Measurements from ENCODE around the gene NBEAL2.
"Not testable (repeated sequence)": the region's sequence is repeated elsewhere in the genome, so short reads cannot be mapped to it uniquely, and the experiment has no call there.

Gene NBEAL2

GRCh38 chr3:47016086-47016933 lies 36.8 kb downstream of the NBEAL2 start:
- Mint-ChIP-seq H3K4me3 (peak overlapping the region in 1 of 2 donors; percentile 82), H3K9me3 (no peaks in the 10 kb centered on the region), H3K27me3 (no peaks in the 10 kb centered on the region), H3K4me1 (peaks cover 71% of the 10 kb centered on the region), H3K27ac (no peak overlapping the region)
- no peak for ATAC-seq
- DNase-seq: no peak

GRCh38 chr3:47016934-47017435 lies 37.5 kb downstream of the NBEAL2 start:
- no peaks in the 10 kb centered on the region for H3K27me3 Mint-ChIP-seq
- H3K4me1 Mint-ChIP-seq: peaks cover 77% of the 10 kb centered on the region
- DNase-seq (peak; percentile 48 to 73), ATAC-seq (peak; percentile 88)
- no peaks in the 10 kb centered on the region for H3K9me3 Mint-ChIP-seq
- H3K27ac Mint-ChIP-seq: peak overlapping the region; percentile 74 to 77
- peak overlapping the region; percentile 72 to 82 for H3K4me3 Mint-ChIP-seq

- peaks cover 75% of the 10 kb centered on the region for H3K4me1 Mint-ChIP-seq
Measured at GRCh38 chr3:47017504-47018268, 38.2 kb downstream of the NBEAL2 start.

DNA sequence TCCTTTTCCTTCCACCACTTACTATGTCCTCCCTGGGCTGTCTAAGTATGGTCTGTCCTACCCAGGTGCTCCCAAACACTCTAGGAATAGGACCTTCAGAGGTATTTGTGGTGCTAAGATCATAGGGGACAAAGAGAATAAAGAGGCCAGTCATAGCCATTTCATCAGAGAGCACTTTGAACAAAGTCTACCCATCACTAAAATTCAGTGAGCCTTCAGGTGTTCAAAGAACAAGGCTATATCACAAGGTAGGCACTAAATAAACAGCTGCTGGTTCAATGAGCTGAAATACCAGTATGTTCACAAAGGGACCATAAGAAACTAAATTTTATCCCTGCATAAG lies 38.8 kb downstream of the NBEAL2 start:
- no peaks in the 10 kb centered on the region for H3K9me3 Mint-ChIP-seq
- peak overlapping the region in 1 of 2 donors; percentile 82 for H3K4me3 Mint-ChIP-seq
- ATAC-seq (no peak), DNase-seq (no peak)
- peaks cover 70% of the 10 kb centered on the region for H3K4me1 Mint-ChIP-seq
- no peaks in the 10 kb centered on the region for H3K27me3 Mint-ChIP-seq
- H3K27ac Mint-ChIP-seq: no peak overlapping the region

More at GRCh38 chr3:47017504-47018268, 38.2 kb downstream of the NBEAL2 start:
- no peaks in the 10 kb centered on the region for H3K27me3 Mint-ChIP-seq
- peak overlapping the region; percentile 72 to 82 for H3K4me3 Mint-ChIP-seq
- ATAC-seq (no peak), DNase-seq (no peak)
- no peaks in the 10 kb centered on the region for H3K9me3 Mint-ChIP-seq
- peak overlapping the region; percentile 48 to 74 for H3K27ac Mint-ChIP-seq

- DNase-seq: peak; percentile 59 to 67
- peak; percentile 85 for ATAC-seq
- peak overlapping the region; percentile 28 to 69 for H3K27ac Mint-ChIP-seq
- H3K4me1 Mint-ChIP-seq: peaks cover 62% of the 10 kb centered on the region
- no peaks in the 10 kb centered on the region for H3K9me3 Mint-ChIP-seq
- no peaks in the 10 kb centered on the region for H3K27me3 Mint-ChIP-seq
- H3K4me3 Mint-ChIP-seq: peak overlapping the region; percentile 58 to 65
Measured at GRCh38 chr3:47019201-47019600, 39.7 kb downstream of the NBEAL2 start.

GRCh38 chr3:47020311-47020710 lies 40.8 kb downstream of the NBEAL2 start:
- peaks cover 69% of the 10 kb centered on the region for H3K4me1 Mint-ChIP-seq
- no peaks in the 10 kb centered on the region for H3K9me3 Mint-ChIP-seq
- no peak overlapping the region for H3K4me3 Mint-ChIP-seq
- ATAC-seq (no peak), DNase-seq (no peak)
- no peak overlapping the region for H3K27ac Mint-ChIP-seq
- H3K27me3 Mint-ChIP-seq: no peaks in the 10 kb centered on the region

DNA sequence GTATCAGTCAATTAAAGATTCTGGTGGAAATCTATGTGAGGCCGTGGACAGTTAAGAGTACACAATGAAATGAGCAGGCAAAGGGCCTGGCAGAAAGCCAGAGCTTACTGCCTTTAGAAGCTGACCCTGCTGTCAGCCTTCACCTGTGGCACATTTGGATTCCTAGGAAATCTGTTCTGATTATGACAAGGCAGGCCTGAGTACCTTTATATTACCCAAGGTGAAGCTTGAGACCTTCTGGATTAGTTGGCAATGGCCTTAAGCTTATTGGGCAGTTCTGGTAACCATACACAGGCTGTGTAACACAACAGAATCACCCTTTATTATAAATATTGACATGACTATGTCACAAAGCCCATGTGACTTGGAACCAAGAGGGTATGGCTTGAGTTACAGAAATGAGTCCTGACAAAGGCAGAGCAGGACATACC lies 43.2 kb downstream of the NBEAL2 start:
- DNase-seq (no peak), ATAC-seq (no peak)
- H3K27ac Mint-ChIP-seq: no peak overlapping the region
- no peak overlapping the region for H3K4me3 Mint-ChIP-seq
- no peaks in the 10 kb centered on the region for H3K27me3 Mint-ChIP-seq
- no peaks in the 10 kb centered on the region for H3K9me3 Mint-ChIP-seq
- peaks cover 64% of the 10 kb centered on the region for H3K4me1 Mint-ChIP-seq

GRCh38 chr3:47024932-47025331 lies 45.5 kb downstream of the NBEAL2 start:
- ATAC-seq (peak; percentile 64), DNase-seq (no peak)
- Mint-ChIP-seq H3K27me3 (no peaks in the 10 kb centered on the region), H3K9me3 (no peaks in the 10 kb centered on the region), H3K4me1 (peaks cover 51% of the 10 kb centered on the region), H3K4me3 (no peak overlapping the region), H3K27ac (no peak overlapping the region)

- peaks cover 54% of the 10 kb centered on the region for H3K4me1 Mint-ChIP-seq
- not testable (repeated sequence) for ATAC-seq, H3K4me3 Mint-ChIP-seq, DNase-seq, H3K9me3 Mint-ChIP-seq, H3K27me3 Mint-ChIP-seq, H3K27ac Mint-ChIP-seq
Measured at GRCh38 chr3:47026432-47026831, 47.0 kb downstream of the NBEAL2 start.

DNA sequence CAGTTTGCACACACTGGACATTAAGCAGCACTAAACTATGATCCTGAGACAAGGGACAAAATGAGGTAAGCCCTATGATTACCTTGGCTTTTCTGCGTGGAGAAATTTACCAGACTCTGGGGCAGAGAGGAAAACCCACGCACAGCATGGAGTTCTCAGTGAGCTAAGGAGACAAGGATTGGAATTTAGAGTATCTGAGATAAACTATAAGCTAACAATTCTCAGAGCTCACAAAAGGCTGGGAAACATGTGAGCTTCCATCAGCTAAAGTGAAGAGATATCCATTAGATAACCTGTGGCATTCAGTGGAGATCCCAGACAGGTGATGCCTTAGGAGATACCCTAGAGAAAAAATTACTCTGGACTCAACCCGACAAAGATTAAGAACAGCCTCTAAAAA lies 48.7 kb downstream of the NBEAL2 start:
- ATAC-seq: no peak
- Mint-ChIP-seq H3K4me3 (no peak overlapping the region), H3K27me3 (no peaks in the 10 kb centered on the region), H3K4me1 (peaks cover 64% of the 10 kb centered on the region), H3K27ac (peak overlapping the region in 1 of 2 donors; percentile 31), H3K9me3 (no peaks in the 10 kb centered on the region)
- DNase-seq: no peak

GRCh38 chr3:47028667-47029066 lies 49.2 kb downstream of the NBEAL2 start:
- H3K27me3 Mint-ChIP-seq: no peaks in the 10 kb centered on the region
- H3K27ac Mint-ChIP-seq: no peak overlapping the region
- DNase-seq (no peak), ATAC-seq (no peak)
- no peak overlapping the region for H3K4me3 Mint-ChIP-seq
- no peaks in the 10 kb centered on the region for H3K9me3 Mint-ChIP-seq
- H3K4me1 Mint-ChIP-seq: peaks cover 66% of the 10 kb centered on the region

DNA sequence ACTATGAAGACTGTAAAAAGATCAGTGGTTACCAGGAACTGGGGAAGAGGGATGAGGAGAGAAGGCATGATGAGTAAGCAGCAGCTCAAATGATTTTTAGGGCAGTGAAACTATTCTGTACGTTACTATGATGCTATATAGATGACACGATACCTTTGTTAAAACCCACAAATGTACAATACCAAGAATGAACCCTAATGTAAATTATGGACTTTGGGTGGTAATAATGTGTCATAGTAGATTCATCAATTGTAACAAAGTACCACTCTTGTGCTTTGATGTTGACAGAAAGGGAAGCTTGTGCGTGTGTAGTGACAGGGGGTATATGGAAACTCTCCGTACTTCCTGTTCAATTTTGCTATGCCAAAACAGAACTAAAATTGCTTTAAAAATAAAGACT lies 51.6 kb downstream of the NBEAL2 start:
- DNase-seq, H3K27me3 Mint-ChIP-seq, H3K9me3 Mint-ChIP-seq: not testable (repeated sequence)
- peak overlapping the region; percentile 46 to 63 for H3K4me3 Mint-ChIP-seq
- H3K4me1 Mint-ChIP-seq: peaks cover 50% of the 10 kb centered on the region
- peak; percentile 97 for ATAC-seq
- peak overlapping the region; percentile 95 to 98 for H3K27ac Mint-ChIP-seq

- Mint-ChIP-seq H3K27ac (no peak overlapping the region), H3K9me3 (no peaks in the 10 kb centered on the region), H3K4me1 (peaks cover 53% of the 10 kb centered on the region), H3K4me3 (no peak overlapping the region), H3K27me3 (no peaks in the 10 kb centered on the region)
- ATAC-seq (no peak), DNase-seq (no peak)
Measured at GRCh38 chr3:47034868-47035489, 55.5 kb downstream of the NBEAL2 start.

DNA sequence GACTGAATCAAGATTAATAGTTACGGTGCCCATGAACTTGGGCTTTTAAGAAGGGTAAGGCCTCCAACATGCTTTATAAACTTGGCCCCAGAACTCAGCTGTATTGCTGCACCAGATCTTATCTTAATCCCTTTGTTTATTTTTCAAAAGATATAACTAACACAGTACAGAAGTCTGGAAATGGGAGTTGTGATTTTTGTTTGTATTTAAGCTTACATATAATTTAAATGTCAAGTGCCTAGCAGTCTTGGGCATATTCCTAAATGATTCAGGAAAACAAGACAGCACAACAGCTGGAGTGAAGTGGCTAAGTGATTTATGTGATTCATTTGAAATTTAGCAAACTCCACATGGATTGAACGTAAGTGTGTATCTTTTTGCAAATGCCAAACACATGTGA lies 56.2 kb downstream of the NBEAL2 start:
- DNase-seq: no peak
- H3K4me1 Mint-ChIP-seq: peaks cover 49% of the 10 kb centered on the region
- H3K4me3 Mint-ChIP-seq: no peak overlapping the region
- no peaks in the 10 kb centered on the region for H3K27me3 Mint-ChIP-seq
- no peak for ATAC-seq
- H3K27ac Mint-ChIP-seq: no peak overlapping the region
- no peaks in the 10 kb centered on the region for H3K9me3 Mint-ChIP-seq

- H3K9me3 Mint-ChIP-seq: no peaks in the 10 kb centered on the region
- H3K27me3 Mint-ChIP-seq: no peaks in the 10 kb centered on the region
- H3K4me1 Mint-ChIP-seq: peaks cover 44% of the 10 kb centered on the region
- no peak overlapping the region for H3K4me3 Mint-ChIP-seq
- DNase-seq (no peak), ATAC-seq (no peak)
- peak overlapping the region in 1 of 2 donors; percentile 34 for H3K27ac Mint-ChIP-seq
Measured at GRCh38 chr3:47036145-47036544, 56.7 kb downstream of the NBEAL2 start.
